Stimulated activated naive CD8-positive, alpha-beta T cell treated with anti-CD3 and anti-CD28 coated beads, Interleukin-15, amount 100 ng/mL, for 72 hours (primary cell): ENCODE results near the gene FAM181A.

Experiments used
- ATAC-seq: fragments of 150-1000 bp; cut with Tn5 transposase; 2 replicates; pipeline ENCODE4 v1.10.0; 2021; ENCODE audit warnings: mild to moderate bottlenecking, moderate library complexity
- DNase-seq, 2 donors: peaks; one replicate each; pipeline ENCODE4 v3.0.0; 2021 to 2022
- H3K27ac Mint-ChIP-seq, 2 donors: one replicate each; pipeline ENCODE4 v1.8.0; 2022; ENCODE audit warnings: mild to moderate bottlenecking in 2 of 2, mixed read lengths in 2 of 2, moderate library complexity in 2 of 2
- H3K27me3 Mint-ChIP-seq: one replicate; pipeline ENCODE4 v1.8.0; 2022; ENCODE audit warnings: mixed read lengths
- H3K4me1 Mint-ChIP-seq: one replicate; pipeline ENCODE4 v1.8.0; 2022; ENCODE audit warnings: mild to moderate bottlenecking, mixed read lengths
- H3K4me3 Mint-ChIP-seq, 2 donors: one replicate each; pipeline ENCODE4 v1.8.0; 2022; ENCODE audit warnings: mild to moderate bottlenecking in 2 of 2, mixed read lengths in 2 of 2, moderate library complexity in 1 of 2
- H3K9me3 Mint-ChIP-seq, 2 donors: one replicate each; pipeline ENCODE4 v1.8.0; 2022; ENCODE audit warnings: mixed read lengths in 2 of 2

Gene FAM181A

DNA sequence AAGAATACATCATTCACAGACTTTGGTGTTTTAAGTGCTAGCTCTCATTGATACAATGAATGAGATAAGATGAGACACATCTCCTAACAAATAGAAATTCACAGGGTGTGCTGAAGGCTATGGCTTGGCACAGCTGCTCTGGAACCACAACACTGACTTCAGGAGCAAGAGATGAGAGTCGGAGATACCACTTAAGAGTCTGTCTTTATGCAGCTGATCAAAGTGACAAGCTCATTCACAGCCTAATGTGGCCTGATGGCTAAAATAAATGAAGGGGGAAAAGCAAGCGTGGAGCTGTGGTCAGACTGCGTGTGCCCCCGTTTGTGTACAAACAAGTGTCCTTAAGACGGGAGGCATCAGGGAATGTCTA lies 29.7 kb upstream of the FAM181A start:
- Mint-ChIP-seq H3K9me3 (no peaks in the 10 kb centered on the region), H3K4me1 (no peaks in the 10 kb centered on the region), H3K4me3 (no peak overlapping the region), H3K27me3 (peaks cover 1% of the 10 kb centered on the region), H3K27ac (no peak overlapping the region)
- DNase-seq (no peak), ATAC-seq (no peak)

GRCh38 chr14:93898081-93898611 lies 29.0 kb upstream of the FAM181A start:
- Mint-ChIP-seq H3K9me3 (no peaks in the 10 kb centered on the region), H3K4me3 (no peak overlapping the region), H3K4me1 (no peaks in the 10 kb centered on the region), H3K27me3 (peaks cover 8% of the 10 kb centered on the region), H3K27ac (no peak overlapping the region)
- ATAC-seq (peak; percentile 11), DNase-seq (no peak)

DNA sequence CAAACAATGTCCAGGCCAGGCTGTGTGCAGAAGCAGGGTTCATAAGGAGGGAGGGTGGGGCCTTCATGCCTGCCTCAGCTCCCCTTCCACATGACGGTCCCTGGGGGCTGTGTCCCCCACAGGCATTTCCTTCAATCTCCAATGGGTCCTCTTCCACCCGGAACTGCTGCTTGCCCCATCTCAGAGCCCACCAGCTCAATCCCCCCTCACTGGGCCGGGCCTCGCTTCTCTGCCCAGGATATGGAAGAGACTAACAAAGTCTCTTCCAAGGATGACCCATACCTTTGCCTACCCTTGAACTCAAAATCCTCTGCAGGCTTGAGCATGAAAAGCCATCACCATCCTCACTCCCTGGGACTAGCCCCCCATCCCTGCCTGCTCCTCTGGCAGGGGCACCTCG lies 28.4 kb upstream of the FAM181A start:
- DNase-seq (no peak), ATAC-seq (no peak)
- no peaks in the 10 kb centered on the region for H3K4me1 Mint-ChIP-seq
- H3K27me3 Mint-ChIP-seq = peaks cover 14% of the 10 kb centered on the region
- no peak overlapping the region for H3K4me3 Mint-ChIP-seq
- no peaks in the 10 kb centered on the region for H3K9me3 Mint-ChIP-seq
- H3K27ac Mint-ChIP-seq = no peak overlapping the region

DNA sequence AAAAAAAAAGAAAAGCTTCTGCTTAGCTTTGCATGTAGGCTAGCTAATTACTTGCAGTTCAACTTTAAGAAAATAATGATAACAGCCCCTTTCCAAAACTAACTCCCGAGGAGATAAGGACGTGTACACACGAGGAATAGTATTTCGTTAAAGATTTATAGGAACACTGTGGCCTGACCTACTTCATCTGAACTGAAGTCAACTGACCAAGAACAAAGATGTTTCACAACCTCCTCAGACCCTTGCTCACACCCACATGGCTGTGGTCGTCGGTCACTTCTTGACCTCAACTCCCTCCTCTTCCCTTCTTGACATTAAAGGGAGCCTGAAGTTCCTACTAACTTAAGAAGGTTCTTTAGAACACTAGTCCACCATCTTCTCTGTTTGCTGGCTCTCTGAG lies 25.3 kb upstream of the FAM181A start:
- H3K27me3 Mint-ChIP-seq = peaks cover 23% of the 10 kb centered on the region
- DNase-seq (no peak), ATAC-seq (no peak)
- no peak overlapping the region for H3K4me3 Mint-ChIP-seq
- H3K9me3 Mint-ChIP-seq = no peaks in the 10 kb centered on the region
- H3K27ac Mint-ChIP-seq = no peak overlapping the region
- H3K4me1 Mint-ChIP-seq = no peaks in the 10 kb centered on the region

DNA sequence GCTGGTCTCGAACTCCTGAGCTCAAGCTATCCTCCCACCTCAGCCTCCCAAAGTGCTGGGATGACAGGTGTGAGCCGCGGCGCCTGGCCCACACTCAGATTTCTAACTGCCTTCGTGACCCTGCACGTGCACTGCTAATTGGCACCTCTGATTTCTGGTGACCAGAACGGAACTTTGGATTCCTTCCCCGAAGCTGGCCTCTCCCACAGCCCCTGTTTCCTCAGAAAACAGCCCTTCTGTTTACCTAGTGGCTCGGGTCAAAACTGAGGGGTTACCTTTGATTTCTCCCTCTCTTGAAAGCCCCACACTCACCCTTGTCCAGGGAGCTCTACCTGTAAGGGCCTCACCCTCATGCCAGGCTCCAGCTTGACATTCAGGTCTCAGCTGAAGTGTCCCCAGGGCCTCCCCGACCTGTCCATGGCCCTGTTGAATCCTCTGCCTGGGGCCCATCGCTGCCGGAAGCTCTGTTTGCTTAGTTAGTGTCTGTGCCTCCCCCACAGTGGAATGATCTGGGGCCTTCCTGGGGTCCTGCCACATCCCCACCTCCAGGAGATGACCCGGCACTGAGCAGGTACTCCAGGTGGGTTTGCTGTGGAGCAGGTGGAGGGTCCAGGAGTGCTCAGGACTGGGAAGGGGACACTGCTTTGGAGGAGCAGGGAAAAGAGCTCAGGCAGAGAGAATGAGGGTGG lies 24.4 kb upstream of the FAM181A start:
- H3K27me3 Mint-ChIP-seq = peaks cover 23% of the 10 kb centered on the region
- H3K9me3 Mint-ChIP-seq = no peaks in the 10 kb centered on the region
- DNase-seq = no peak
- ATAC-seq = no peak
- H3K4me1 Mint-ChIP-seq = no peaks in the 10 kb centered on the region
- no peak overlapping the region for H3K27ac Mint-ChIP-seq
- H3K4me3 Mint-ChIP-seq = no peak overlapping the region

DNA sequence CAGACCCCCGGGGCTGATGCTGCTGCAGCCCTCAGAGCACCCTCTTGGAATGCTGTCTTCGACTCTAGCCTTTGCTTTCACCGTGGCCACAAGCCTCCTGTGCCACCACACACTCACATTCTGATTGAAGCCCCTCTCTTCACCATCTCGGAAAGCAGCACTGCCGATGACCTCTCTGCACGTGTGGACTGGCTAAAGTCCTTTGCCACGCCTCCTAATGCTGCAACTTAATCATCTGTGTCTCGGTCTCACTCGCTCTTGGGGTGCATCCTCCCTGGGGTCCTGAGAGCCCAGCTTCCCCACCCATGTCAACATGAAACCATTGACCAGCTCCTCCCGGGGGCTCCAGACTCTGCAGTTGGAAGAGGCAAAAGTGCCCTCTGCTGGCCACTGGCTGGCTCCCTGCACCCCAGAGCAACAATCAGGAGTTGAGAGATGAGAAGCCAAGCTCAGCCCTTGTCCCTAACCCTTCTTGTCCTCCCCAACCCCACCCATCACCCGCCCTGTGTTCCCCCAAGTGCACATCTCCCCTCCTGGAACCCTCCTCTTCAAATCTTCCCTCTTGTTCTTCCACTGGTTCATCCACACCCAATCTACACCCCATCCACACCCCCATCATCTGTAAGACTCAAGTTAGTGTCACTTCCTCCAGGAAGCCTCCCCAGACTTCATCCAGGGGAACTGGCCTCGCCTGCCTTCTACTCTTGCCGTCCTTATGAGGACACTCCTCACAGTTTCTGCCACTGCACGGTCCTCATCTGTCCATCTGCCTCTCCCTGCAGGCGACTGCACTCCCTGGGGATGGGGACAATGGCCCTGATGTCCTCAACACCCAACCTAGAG lies 23.6 kb upstream of the FAM181A start:
- Mint-ChIP-seq H3K27me3 (peaks cover 31% of the 10 kb centered on the region), H3K4me3 (no peak overlapping the region), H3K27ac (no peak overlapping the region)

GRCh38 chr14:93905623-93906022 lies 21.5 kb upstream of the FAM181A start:
- ATAC-seq (no peak), DNase-seq (no peak)
- Mint-ChIP-seq H3K27me3 (peaks cover 52% of the 10 kb centered on the region), H3K27ac (peak overlapping the region in 1 of 2 donors; percentile 49), H3K4me1 (no peaks in the 10 kb centered on the region), H3K9me3 (no peaks in the 10 kb centered on the region), H3K4me3 (no peak overlapping the region)

More for the DNA sequence above, 23.6 kb upstream of the FAM181A start:
- no peak for DNase-seq
- no peak for ATAC-seq
- H3K9me3 Mint-ChIP-seq = no peaks in the 10 kb centered on the region
- H3K4me1 Mint-ChIP-seq = no peaks in the 10 kb centered on the region

DNA sequence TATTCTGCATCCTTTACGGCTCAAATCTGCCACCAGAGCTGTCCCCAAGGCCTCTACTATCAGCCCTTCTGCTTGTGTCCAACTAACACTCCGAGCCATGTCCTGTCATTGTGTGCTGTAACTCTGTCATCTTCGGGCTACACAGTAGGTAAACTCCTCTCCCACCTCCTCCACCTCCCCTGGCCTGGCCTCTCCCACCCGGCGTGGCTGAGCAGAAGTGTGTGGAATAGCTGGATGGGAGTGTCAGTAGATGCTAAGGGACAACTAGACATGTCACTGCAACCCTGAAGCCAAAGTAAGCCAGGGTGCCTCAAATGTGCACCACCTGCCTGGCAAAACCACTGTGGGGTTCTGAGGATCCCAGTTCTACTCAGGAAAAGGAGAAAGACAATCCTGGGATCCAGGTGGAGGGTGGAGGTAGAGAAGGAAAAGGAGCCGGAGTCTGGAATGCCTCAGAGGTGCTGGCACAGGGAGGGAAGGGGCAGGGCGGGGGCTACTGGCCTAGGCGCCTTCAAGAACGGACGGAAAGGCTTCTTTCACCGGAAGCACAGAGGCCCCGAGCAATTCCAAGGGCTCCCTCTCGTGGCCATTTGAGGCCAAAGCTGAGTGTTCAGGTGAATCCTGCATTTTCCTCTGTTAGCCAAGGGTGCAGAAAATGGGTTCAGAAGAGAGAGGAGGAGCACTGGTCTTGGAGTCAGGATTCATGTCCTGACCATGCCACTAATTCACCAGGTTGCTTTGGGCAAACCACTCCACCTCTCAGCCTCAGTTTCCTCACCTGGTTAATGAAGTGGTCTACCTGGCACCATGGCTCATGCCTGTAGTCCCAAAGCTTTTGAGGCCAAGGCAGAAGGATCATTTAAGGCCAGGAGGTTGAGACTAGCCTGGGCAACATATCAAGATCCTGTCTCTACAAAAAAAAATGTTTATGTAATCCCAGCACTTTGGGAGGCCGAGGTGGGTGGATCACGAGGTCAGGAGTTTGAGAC lies 20.5 kb upstream of the FAM181A start:
- Mint-ChIP-seq H3K27ac (no peak overlapping the region), H3K27me3 (peaks cover 55% of the 10 kb centered on the region), H3K4me3 (no peak overlapping the region), H3K9me3 (no peaks in the 10 kb centered on the region), H3K4me1 (no peaks in the 10 kb centered on the region)
- ATAC-seq = peak; percentile 79
- peak; percentile 56 to 69 for DNase-seq

DNA sequence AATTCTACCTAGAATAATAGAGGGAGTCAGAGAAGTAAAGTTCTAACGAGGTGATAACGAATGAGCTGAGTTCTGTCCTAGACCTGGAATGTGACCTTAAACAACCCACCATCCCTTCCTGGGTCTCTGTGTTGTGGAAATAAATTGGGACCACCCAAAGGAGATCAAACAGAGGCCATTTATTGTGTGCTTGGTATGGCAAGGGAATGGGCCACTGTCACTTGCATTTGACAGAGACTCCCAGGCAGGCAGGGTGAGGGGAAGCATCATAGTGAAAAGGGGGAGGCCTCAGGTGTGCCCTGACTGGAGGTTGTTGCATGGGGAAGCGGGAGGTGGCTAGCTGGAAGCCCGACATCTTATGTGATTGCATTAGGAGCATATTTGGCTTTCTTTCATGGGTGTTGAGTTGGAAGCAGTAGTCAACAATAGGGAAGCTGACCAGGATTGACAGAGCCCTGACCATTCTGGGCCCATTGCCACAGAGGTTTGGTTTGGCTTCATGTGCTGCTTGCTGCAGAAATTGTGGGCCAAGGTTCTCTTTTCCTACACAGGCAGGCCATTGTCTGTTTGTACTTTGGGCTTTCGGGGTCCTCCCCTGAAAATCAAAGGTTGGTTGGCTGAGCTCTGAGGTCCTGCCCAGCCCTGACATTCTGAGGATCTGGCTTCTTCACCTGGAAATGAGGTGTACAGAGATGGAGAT lies 17.6 kb upstream of the FAM181A start:
- DNase-seq (no peak), ATAC-seq (no peak)
- H3K9me3 Mint-ChIP-seq = peaks cover 4 to 14% of the 10 kb centered on the region in 2 donors
- H3K4me3 Mint-ChIP-seq = no peak overlapping the region
- H3K27ac Mint-ChIP-seq = no peak overlapping the region
- no peaks in the 10 kb centered on the region for H3K4me1 Mint-ChIP-seq
- peaks cover 37% of the 10 kb centered on the region for H3K27me3 Mint-ChIP-seq

GRCh38 chr14:93911975-93912615 lies 15.0 kb upstream of the FAM181A start:
- H3K4me3 Mint-ChIP-seq = no peak overlapping the region

GRCh38 chr14:93912782-93913181 lies 14.4 kb upstream of the FAM181A start:
- ATAC-seq = no peak
- Mint-ChIP-seq H3K27ac (peak overlapping the region in 1 of 2 donors; percentile 62), H3K27me3 (peaks cover 59% of the 10 kb centered on the region)

More at GRCh38 chr14:93911975-93912615, 15.0 kb upstream of the FAM181A start:
- DNase-seq (no peak), ATAC-seq (no peak)
- no peaks in the 10 kb centered on the region for H3K4me1 Mint-ChIP-seq
- H3K27ac Mint-ChIP-seq = peak overlapping the region; percentile 62 to 64
- peaks cover 57% of the 10 kb centered on the region for H3K27me3 Mint-ChIP-seq
- peaks cover 4 to 26% of the 10 kb centered on the region in 2 donors for H3K9me3 Mint-ChIP-seq

GRCh38 chr14:93914278-93914677 lies 12.9 kb upstream of the FAM181A start:
- DNase-seq = peak in 1 of 2 donors; percentile 36

More at GRCh38 chr14:93912782-93913181, 14.4 kb upstream of the FAM181A start:
- Mint-ChIP-seq H3K4me1 (no peaks in the 10 kb centered on the region), H3K9me3 (peaks cover 4 to 26% of the 10 kb centered on the region in 2 donors), H3K4me3 (no peak overlapping the region)
- DNase-seq = no peak

GRCh38 chr14:93915070-93915705 lies 12.0 kb upstream of the FAM181A start:
- peaks cover 41% of the 10 kb centered on the region for H3K27me3 Mint-ChIP-seq

More at GRCh38 chr14:93914278-93914677, 12.9 kb upstream of the FAM181A start:
- no peak overlapping the region for H3K4me3 Mint-ChIP-seq
- H3K9me3 Mint-ChIP-seq = peaks cover 4 to 26% of the 10 kb centered on the region in 2 donors
- ATAC-seq = peak; percentile 91
- no peaks in the 10 kb centered on the region for H3K4me1 Mint-ChIP-seq
- peaks cover 51% of the 10 kb centered on the region for H3K27me3 Mint-ChIP-seq
- peak overlapping the region; percentile 9 to 27 for H3K27ac Mint-ChIP-seq

GRCh38 chr14:93915800-93916199 lies 11.3 kb upstream of the FAM181A start:
- DNase-seq (no peak), ATAC-seq (no peak)
- Mint-ChIP-seq H3K9me3 (peaks cover 4 to 26% of the 10 kb centered on the region in 2 donors), H3K4me1 (no peaks in the 10 kb centered on the region), H3K27me3 (peaks cover 35% of the 10 kb centered on the region), H3K27ac (no peak overlapping the region), H3K4me3 (no peak overlapping the region)

More at GRCh38 chr14:93915070-93915705, 12.0 kb upstream of the FAM181A start:
- Mint-ChIP-seq H3K4me1 (no peaks in the 10 kb centered on the region), H3K4me3 (no peak overlapping the region), H3K9me3 (peaks cover 4 to 26% of the 10 kb centered on the region in 2 donors), H3K27ac (no peak overlapping the region)
- ATAC-seq (no peak), DNase-seq (no peak)
